ENCODE data around the gene UBTD2. TPM values are rescaled to one million over a fixed set of nuclear protein-coding genes. Genes with fewer than 3 reads are reported as not detected.

Gene UBTD2
- total RNA-seq, 1 donor from 2014 or later, result 72.7 TPM

DNA sequence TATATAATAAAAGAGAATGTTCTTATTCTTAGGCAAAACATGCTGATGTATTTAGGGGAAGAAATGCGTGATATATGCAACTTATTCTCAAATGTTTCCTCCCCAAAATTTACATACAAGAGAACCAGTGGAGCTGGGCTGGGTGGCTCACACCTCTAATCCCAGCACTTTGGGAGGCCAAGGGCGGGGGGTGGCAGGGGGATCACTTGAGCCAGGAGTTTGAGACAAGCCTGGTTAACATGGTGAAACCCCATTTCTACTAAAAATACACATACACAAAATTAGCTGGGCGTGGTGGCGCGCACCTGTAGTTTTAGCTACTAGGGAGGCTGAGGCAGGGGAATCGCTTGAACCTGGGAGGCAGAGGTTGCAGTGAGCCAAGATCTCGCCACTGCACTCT lies 27.5 kb upstream of the UBTD2 start:
- DNase-seq (ENCODE audit: low spot score, unreplicated experiment), result no peak
- TF ChIP-seq CTCF (IDR thresholded peaks at IDR 0.05; ENCODE audit: unreplicated experiment), result no peak

DNA sequence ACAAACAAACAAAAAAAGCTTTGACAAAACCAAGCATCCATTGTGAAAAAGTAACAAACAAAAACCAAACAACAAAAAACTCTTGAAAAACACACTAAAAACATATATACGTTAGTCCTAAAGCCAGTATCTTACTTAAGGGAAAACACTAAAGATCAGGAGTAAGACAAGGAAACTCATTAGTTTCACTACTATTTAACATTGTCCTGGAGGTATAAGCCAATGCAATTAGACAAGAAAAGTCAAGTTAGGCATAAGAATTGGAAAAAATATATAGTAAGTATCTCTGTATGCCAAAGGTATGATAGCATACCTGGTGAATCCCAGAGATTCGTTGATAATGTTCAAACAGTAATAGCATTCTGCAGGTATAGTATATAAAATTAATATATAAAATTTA lies 21.8 kb upstream of the UBTD2 start:
- no peaks in the 10 kb centered on the region for H3K27me3 Mint-ChIP-seq
- H3K27ac Mint-ChIP-seq, result no peak overlapping the region
- H3K4me1 Mint-ChIP-seq (ENCODE audit: low read depth), result peaks cover 1% of the 10 kb centered on the region
- no peak for TF ChIP-seq CTCF (IDR thresholded peaks at IDR 0.05; ENCODE audit: unreplicated experiment)
- no peak for DNase-seq (ENCODE audit: low spot score, unreplicated experiment)
- H3K9me3 Mint-ChIP-seq (ENCODE audit: low read depth), result no peaks in the 10 kb centered on the region
- H3K4me3 Mint-ChIP-seq (ENCODE audit: low read depth), result no peak overlapping the region
- H3K36me3 Mint-ChIP-seq (ENCODE audit: insufficient read depth), result no peaks in the 10 kb centered on the region

More for the DNA sequence above, 27.5 kb upstream of the UBTD2 start:
- Mint-ChIP-seq H3K4me1 (ENCODE audit: low read depth) (peaks cover 6% of the 10 kb centered on the region), H3K36me3 (ENCODE audit: insufficient read depth) (no peaks in the 10 kb centered on the region), H3K27ac (no peak overlapping the region), H3K27me3 (no peaks in the 10 kb centered on the region), H3K9me3 (ENCODE audit: low read depth) (no peaks in the 10 kb centered on the region), H3K4me3 (ENCODE audit: low read depth) (no peak overlapping the region)

DNA sequence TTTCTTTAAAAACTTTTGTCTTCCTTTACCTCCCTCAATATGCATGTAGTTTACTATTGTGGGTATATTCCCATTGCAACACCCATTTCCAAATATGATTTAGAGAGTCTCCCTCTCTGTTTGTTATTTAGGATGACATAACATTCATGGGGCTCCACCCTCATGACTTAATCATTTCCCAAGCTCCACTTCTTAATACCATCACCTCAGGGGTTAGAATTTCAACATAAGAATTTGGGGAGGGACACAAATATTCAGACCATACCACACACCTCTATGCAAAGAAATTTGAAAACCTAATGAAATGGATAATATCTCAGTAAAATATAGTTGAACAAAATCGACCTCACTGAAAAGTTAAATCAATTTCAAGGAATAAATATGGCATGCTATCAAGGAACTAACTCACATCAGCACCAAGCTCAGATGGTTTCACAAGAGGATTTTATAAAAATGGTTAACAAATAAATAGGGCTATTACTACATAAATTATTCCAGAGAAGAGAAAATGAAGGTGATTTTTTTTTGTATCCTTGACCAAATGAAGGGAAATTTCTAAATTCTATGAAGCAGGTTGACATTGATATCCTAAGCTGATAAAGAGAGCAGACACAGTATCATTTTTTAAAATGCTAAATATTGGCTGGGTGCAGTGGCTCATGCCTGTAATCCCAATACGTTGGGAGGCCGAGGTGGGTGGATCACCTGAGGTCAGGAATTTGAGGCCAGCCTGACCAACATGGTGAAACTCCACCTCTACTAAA lies 20.2 kb upstream of the UBTD2 start:
- Mint-ChIP-seq H3K27ac (no peak overlapping the region), H3K27me3 (no peaks in the 10 kb centered on the region), H3K4me1 (ENCODE audit: low read depth) (peaks cover 1% of the 10 kb centered on the region), H3K9me3 (ENCODE audit: low read depth) (no peaks in the 10 kb centered on the region), H3K36me3 (ENCODE audit: insufficient read depth) (no peaks in the 10 kb centered on the region), H3K4me3 (ENCODE audit: low read depth) (no peak overlapping the region)
- no peak for DNase-seq (ENCODE audit: low spot score, unreplicated experiment)
- no peak for TF ChIP-seq CTCF (IDR thresholded peaks at IDR 0.05; ENCODE audit: unreplicated experiment)

DNA sequence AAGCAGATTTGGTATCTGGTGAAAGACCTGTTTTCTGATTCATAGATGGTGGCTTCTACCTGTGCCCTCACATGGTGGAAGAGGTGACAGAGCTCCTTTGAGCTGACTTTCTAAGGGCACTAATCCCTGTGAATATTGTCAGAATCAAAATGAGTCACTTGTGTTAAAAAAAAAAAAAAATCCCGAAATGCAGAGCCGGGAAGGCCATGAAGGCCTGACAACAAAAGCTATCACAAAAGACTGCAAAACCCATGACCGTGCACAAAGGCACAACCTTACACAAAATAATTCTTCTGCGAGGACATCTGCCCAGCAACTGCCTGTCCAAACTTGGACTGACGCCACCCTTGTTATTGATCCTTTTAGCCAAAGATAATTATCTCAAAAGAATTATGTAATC lies 19.6 kb upstream of the UBTD2 start:
- Mint-ChIP-seq H3K27me3 (no peaks in the 10 kb centered on the region), H3K27ac (no peak overlapping the region), H3K4me1 (ENCODE audit: low read depth) (peaks cover 1% of the 10 kb centered on the region), H3K36me3 (ENCODE audit: insufficient read depth) (no peaks in the 10 kb centered on the region), H3K9me3 (ENCODE audit: low read depth) (no peaks in the 10 kb centered on the region), H3K4me3 (ENCODE audit: low read depth) (no peak overlapping the region)
- no peak for DNase-seq (ENCODE audit: low spot score, unreplicated experiment)
- no peak for TF ChIP-seq CTCF (IDR thresholded peaks at IDR 0.05; ENCODE audit: unreplicated experiment)

GRCh38 chr5:172302047-172302710 lies 18.6 kb upstream of the UBTD2 start:
- no peaks in the 10 kb centered on the region for H3K36me3 Mint-ChIP-seq (ENCODE audit: insufficient read depth)
- no peak for DNase-seq (ENCODE audit: low spot score, unreplicated experiment)
- peaks cover 1% of the 10 kb centered on the region for H3K4me1 Mint-ChIP-seq (ENCODE audit: low read depth)
- no peaks in the 10 kb centered on the region for H3K27me3 Mint-ChIP-seq
- H3K27ac Mint-ChIP-seq, result no peak overlapping the region
- no peak overlapping the region for H3K4me3 Mint-ChIP-seq (ENCODE audit: low read depth)
- H3K9me3 Mint-ChIP-seq (ENCODE audit: low read depth), result no peaks in the 10 kb centered on the region
- no peak for TF ChIP-seq CTCF (IDR thresholded peaks at IDR 0.05; ENCODE audit: unreplicated experiment)
